ENCODE data around the gene HOXB3.
"Not testable (repeated sequence)": the region's sequence is repeated elsewhere in the genome, so short reads cannot be mapped to it uniquely, and the experiment has no call there.

DNA sequence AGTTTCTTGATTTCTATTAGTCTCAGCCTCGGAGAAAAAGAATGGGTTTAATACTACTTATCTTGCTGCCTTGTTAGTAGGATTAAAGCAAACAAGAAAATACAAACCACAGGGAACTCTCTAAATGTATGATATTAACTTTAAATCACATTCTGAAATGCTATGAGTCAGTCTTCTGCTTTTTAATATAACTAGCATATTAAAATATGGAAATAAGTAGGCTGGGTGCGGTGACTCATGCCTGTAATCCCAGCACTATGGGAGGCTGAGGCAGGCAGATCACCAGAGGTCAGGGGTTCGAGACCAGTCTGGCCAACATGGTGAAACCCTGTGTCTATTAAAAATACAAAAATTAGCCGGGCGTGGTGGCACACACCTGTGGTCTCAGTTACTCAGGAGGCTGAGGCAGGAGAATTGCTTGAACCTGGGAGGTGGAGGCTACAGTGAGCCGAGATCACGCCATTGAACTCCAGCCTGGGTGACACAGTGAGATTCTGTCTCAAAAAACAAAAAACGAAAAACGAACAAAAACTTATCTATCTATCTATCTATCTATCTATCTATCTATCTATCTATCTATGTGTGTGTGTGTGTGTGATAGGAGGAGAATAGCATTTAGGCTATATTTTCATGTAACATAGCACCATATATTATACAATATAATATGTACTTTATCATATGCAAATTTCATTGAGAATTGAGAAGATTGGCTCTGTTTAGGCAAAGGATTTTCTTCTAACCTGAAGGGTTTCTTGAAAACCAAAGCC lies 54.1 kb downstream of the HOXB3 start:
- TF ChIP-seq, protein P1, sequence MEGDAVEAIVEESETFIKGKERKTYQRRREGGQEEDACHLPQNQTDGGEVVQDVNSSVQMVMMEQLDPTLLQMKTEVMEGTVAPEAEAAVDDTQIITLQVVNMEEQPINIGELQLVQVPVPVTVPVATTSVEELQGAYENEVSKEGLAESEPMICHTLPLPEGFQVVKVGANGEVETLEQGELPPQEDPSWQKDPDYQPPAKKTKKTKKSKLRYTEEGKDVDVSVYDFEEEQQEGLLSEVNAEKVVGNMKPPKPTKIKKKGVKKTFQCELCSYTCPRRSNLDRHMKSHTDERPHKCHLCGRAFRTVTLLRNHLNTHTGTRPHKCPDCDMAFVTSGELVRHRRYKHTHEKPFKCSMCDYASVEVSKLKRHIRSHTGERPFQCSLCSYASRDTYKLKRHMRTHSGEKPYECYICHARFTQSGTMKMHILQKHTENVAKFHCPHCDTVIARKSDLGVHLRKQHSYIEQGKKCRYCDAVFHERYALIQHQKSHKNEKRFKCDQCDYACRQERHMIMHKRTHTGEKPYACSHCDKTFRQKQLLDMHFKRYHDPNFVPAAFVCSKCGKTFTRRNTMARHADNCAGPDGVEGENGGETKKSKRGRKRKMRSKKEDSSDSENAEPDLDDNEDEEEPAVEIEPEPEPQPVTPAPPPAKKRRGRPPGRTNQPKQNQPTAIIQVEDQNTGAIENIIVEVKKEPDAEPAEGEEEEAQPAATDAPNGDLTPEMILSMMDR (IDR thresholded peaks at IDR 0.05), result not testable (repeated sequence)
- not testable (repeated sequence) for TF ChIP-seq EP300, POLR2A (IDR thresholded peaks at IDR 0.05)
